NCI-H524 (cell line): ENCODE measurements around the gene NRXN3.

Experiments
- DNase-seq, 2 experiments: peaks; one replicate each; lab custom pipeline; 2025; lab: John Stamatoyannopoulos, UW

The NRXN3 gene

GRCh38 chr14:78242086-78242485 lies 71.9 kb downstream of the NRXN3 start:
- no peak for DNase-seq

- no peak for DNase-seq
These were observed 73.0 kb downstream of the NRXN3 start for GRCh38 chr14:78243187-78243586.

GRCh38 chr14:78245238-78245637 lies 75.1 kb downstream of the NRXN3 start:
- DNase-seq: no peak

GRCh38 chr14:78248501-78249090 lies 78.4 kb downstream of the NRXN3 start:
- DNase-seq: no peak

- DNase-seq: no peak
These were observed 81.1 kb downstream of the NRXN3 start for GRCh38 chr14:78251308-78251707.

- no peak for DNase-seq
These were observed 83.8 kb downstream of the NRXN3 start for GRCh38 chr14:78253986-78254385.

- DNase-seq: no peak
These were observed 84.8 kb downstream of the NRXN3 start for GRCh38 chr14:78254911-78255461.

GRCh38 chr14:78259831-78260230 lies 89.7 kb downstream of the NRXN3 start:
- DNase-seq: no peak

GRCh38 chr14:78278464-78279250 lies 108.5 kb downstream of the NRXN3 start:
- no peak for DNase-seq

GRCh38 chr14:78282437-78282836 lies 112.3 kb downstream of the NRXN3 start:
- DNase-seq: no peak

GRCh38 chr14:78286210-78286609 lies 116.0 kb downstream of the NRXN3 start:
- DNase-seq: no peak

- DNase-seq: no peak
These were observed 121.8 kb downstream of the NRXN3 start for GRCh38 chr14:78292003-78292402.

- DNase-seq: no peak
These were observed 127.7 kb downstream of the NRXN3 start for GRCh38 chr14:78297858-78298257.

- no peak for DNase-seq
These were observed 128.1 kb downstream of the NRXN3 start for GRCh38 chr14:78298298-78298697.

GRCh38 chr14:78302841-78303240 lies 132.7 kb downstream of the NRXN3 start:
- peak in 1 of 2 experiments; percentile 74 for DNase-seq

GRCh38 chr14:78307671-78308070 lies 137.5 kb downstream of the NRXN3 start:
- peak; percentile 79 to 95 for DNase-seq

- DNase-seq: peak; percentile 76 to 79
These were observed 137.9 kb downstream of the NRXN3 start for GRCh38 chr14:78308079-78308478.

- no peak for DNase-seq
These were observed 140.1 kb downstream of the NRXN3 start for GRCh38 chr14:78310272-78310671.

GRCh38 chr14:78313499-78313898 lies 143.3 kb downstream of the NRXN3 start:
- DNase-seq: no peak

- DNase-seq: no peak
These were observed 144.3 kb downstream of the NRXN3 start for GRCh38 chr14:78314484-78314883.

- peak; percentile 93 to 94 for DNase-seq
These were observed 145.9 kb downstream of the NRXN3 start for GRCh38 chr14:78316052-78316451.

GRCh38 chr14:78316786-78317185 lies 146.6 kb downstream of the NRXN3 start:
- DNase-seq: no peak

GRCh38 chr14:78319406-78319805 lies 149.2 kb downstream of the NRXN3 start:
- no peak for DNase-seq
